DMS53 treated with DMSO at 0.1 percent for 48 hours (cell line): ENCODE measurements around the gene TTC36.
"Not testable (repeated sequence)": the region's sequence is repeated elsewhere in the genome, so short reads cannot be mapped to it uniquely, and the experiment has no call there.

Experiments
- DNase-seq: peaks from one replicate; lab custom pipeline; 2025; ENCODE audit not compliant: unreplicated experiment; lab: John Stamatoyannopoulos, UW

The TTC36 gene

GRCh38 chr11:118531597-118532084, 4.4 kb downstream of the TTC36 start:
- DNase-seq: no peak

- no peak for DNase-seq
These were observed 4.8 kb downstream of the TTC36 start for GRCh38 chr11:118532091-118532490.

GRCh38 chr11:118532852-118533768, 5.8 kb downstream of the TTC36 start:
- DNase-seq: no peak

GRCh38 chr11:118533769-118534729, 6.8 kb downstream of the TTC36 start:
- no peak for DNase-seq

- DNase-seq: no peak
These were observed 8.0 kb downstream of the TTC36 start for GRCh38 chr11:118535261-118535660.

GRCh38 chr11:118536726-118537125, 9.5 kb downstream of the TTC36 start:
- DNase-seq: no peak

GRCh38 chr11:118537409-118537980, 10.2 kb downstream of the TTC36 start:
- no peak for DNase-seq

GRCh38 chr11:118544010-118544646, 16.9 kb downstream of the TTC36 start:
- DNase-seq: no peak

- no peak for DNase-seq
These were observed 17.4 kb downstream of the TTC36 start for GRCh38 chr11:118544647-118545010.

GRCh38 chr11:118545533-118545932, 18.3 kb downstream of the TTC36 start:
- no peak for DNase-seq

GRCh38 chr11:118547132-118547531, 19.9 kb downstream of the TTC36 start:
- no peak for DNase-seq

GRCh38 chr11:118552341-118552740, 25.1 kb downstream of the TTC36 start:
- DNase-seq: no peak

- no peak for DNase-seq
These were observed 33.5 kb downstream of the TTC36 start for GRCh38 chr11:118560806-118561205.

- DNase-seq: no peak
These were observed 37.8 kb downstream of the TTC36 start for GRCh38 chr11:118565051-118565450.

GRCh38 chr11:118569670-118570069, 42.4 kb downstream of the TTC36 start:
- DNase-seq: no peak

GRCh38 chr11:118570787-118571186, 43.5 kb downstream of the TTC36 start:
- no peak for DNase-seq

GRCh38 chr11:118571701-118572060, 44.4 kb downstream of the TTC36 start:
- not testable (repeated sequence) for DNase-seq

GRCh38 chr11:118572061-118572980, 45.0 kb downstream of the TTC36 start, which contains the start of gene ARCN1:
ARCN1 (plus strand) TSS chr11:118572409; CDS start chr11:118572548, 139 bp downstream.
- DNase-seq: peak; percentile 63

GRCh38 chr11:118572981-118573550, 45.8 kb downstream of the TTC36 start:
- DNase-seq: no peak
